Transverse colon (tissue), 4 donors: ENCODE measurements around the gene MACF1.

Experiments used
- POLR2A ChIP-seq: fragments of 450-650 bp; IDR thresholded peaks from one replicate; pipeline ENCODE4 v1.6.1; 2016; ENCODE audit warnings: antibody characterized with exemption, mild to moderate bottlenecking, moderate library complexity
- POLR2AphosphoS5 ChIP-seq, 3 donors: sonication (generic); formaldehyde crosslinking; IDR thresholded peaks; one replicate each; pipeline ENCODE4 v1.6.1; 2016; ENCODE audit warnings: antibody characterized with exemption in 3 of 3
- TF ChIP-seq, protein P1 (sequence below), 5 experiments: fragments of 200-600 bp in 3 of 5; fragments of 450-650 bp in 2 of 5; sonication (generic) in 3 of 5; IDR thresholded peaks; 1 replicate in 2 of 5; 2 replicates in 3 of 5; pipeline ENCODE4 v1.5.1; 2016 to 2017; ENCODE audit warnings: antibody characterized with exemption in 5 of 5, inconsistent platforms in 3 of 5, mild to moderate bottlenecking in 2 of 5, moderate library complexity in 1 of 5

DNA sequence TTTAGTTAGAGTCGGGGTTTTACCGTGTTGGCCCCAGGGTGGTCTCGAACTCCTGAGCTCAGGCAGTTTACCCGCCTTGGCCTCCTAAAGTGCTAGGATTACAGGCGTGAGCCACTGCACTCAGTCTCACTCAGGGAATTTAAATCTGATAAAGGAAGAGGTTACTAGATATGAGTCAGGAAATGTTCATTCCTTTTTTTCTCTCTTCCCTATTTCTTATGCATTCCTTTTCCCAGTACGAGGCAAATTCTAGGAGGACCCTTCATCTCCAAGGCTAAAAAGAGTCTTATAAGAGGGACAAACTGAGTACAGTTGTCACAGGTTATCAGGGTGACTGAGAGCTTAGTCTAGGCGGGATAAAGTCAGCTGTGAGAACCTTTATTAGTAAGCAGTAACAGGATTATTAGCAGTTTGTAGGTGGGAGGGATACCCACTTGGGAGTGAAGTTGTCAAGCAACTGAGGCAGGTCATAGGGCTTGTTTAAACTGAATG lies 9.1 kb downstream of the MACF1 start:
- TF ChIP-seq, protein P1, sequence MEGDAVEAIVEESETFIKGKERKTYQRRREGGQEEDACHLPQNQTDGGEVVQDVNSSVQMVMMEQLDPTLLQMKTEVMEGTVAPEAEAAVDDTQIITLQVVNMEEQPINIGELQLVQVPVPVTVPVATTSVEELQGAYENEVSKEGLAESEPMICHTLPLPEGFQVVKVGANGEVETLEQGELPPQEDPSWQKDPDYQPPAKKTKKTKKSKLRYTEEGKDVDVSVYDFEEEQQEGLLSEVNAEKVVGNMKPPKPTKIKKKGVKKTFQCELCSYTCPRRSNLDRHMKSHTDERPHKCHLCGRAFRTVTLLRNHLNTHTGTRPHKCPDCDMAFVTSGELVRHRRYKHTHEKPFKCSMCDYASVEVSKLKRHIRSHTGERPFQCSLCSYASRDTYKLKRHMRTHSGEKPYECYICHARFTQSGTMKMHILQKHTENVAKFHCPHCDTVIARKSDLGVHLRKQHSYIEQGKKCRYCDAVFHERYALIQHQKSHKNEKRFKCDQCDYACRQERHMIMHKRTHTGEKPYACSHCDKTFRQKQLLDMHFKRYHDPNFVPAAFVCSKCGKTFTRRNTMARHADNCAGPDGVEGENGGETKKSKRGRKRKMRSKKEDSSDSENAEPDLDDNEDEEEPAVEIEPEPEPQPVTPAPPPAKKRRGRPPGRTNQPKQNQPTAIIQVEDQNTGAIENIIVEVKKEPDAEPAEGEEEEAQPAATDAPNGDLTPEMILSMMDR (IDR thresholded peaks at IDR 0.05) = no peak
- TF ChIP-seq POLR2A (no peak), POLR2AphosphoS5 (IDR thresholded peaks at IDR 0.05) (no peak)
